Right hindlimb (tissue), 1 donor: ENCODE data around the gene GPC6.
"Not testable (repeated sequence)": the region's sequence is repeated elsewhere in the genome, so short reads cannot be mapped to it uniquely, and the experiment has no call there.

Experiments used
- DNase-seq: peaks from one replicate; pipeline ENCODE4 v3.0.0-alpha.2; 2018

Gene GPC6

DNA sequence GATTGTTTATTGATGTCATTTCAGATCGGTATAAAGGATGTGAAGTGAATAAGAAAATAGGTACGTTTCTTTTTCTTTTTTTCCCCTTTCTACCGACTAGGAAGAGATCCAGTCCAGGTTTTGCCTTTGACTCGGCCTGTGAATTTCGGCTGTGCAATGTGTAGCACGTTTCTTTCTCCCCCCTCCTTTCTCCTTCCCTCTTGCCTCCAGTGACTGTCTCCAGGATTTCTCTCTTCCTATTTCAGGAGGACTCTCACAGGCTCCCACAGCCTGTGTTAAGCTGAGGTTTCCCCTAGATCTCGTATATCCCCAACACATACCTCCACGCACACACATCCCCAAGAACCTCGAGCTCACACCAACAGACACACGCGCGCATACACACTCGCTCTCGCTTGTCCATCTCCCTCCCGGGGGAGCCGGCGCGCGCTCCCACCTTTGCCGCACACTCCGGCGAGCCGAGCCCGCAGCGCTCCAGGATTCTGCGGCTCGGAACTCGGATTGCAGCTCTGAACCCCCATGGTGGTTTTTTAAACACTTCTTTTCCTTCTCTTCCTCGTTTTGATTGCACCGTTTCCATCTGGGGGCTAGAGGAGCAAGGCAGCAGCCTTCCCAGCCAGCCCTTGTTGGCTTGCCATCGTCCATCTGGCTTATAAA, at the start of gene GPC6:
Gene GPC6, plus strand, starts transcription at position 185 of the 657 bp plus-strand sequence.
- DNase-seq: peak; percentile 83

DNA sequence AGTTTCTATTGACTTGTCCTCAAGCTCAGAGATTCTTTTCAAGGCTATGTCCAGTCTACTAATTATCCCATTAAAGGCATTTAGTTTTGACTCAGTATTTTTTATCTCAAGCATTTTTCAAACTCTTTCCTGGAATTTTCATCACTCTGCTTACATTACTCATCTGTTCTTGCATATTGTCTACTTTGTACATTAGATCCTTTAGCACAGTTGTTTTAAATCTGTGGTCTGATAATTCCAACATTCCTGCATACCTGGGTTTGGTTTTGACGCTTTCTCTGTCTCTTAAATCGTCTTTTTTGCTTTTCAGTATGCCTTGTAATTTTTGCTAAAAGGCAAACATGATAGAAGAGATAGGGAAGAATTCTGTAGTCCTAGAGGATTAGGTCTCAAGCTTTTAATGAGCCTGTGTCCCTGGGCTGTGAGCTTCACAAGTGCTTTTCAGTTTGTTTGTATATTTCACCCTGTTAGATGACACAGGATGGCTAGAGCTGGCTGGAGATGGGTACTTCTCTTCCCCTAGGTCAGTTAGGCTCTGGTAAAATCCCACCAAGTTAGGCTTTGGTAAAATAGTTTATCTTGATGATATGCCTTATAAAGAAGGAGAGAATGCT, 46.1 kb upstream of the GPC6 start:
- DNase-seq: no peak

DNA sequence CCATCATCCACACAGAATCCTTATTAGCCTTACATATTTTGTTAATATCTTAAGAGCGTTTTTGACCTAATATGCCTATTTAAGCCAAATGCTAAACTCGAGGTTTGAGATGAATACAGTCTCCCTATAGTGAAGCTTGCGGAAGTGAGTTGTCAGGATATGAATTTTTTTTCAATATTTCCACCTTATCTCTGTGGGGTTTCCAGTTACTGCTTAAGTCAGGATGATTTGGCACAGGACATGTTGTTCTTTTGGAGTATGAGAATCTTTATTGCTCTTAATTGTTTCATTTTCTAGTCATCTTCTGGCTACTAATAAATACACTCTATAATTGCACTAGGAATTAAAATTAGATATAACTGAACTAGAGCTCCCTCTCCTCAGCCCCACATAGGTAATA, 44.2 kb upstream of the GPC6 start:
- DNase-seq: no peak

DNA sequence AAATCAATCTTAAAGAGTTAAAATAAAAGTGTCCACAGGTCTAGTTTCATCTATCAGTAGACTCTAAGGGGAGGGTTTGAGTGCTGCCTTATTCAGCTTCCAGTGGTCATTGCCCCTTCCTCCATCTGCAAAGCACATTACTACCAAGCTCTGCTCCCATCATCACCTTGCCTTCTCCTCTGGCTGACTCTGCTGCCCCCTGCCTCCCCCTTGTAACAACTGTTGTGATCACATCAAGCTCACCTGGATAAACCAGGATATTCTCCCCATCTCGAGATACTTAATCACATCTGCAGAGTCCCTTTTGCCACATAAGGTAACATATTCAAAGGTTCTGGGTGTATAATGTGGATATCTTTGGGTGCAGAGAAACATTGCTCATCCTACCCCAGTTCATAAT, 43.3 kb upstream of the GPC6 start:
- DNase-seq: no peak

DNA sequence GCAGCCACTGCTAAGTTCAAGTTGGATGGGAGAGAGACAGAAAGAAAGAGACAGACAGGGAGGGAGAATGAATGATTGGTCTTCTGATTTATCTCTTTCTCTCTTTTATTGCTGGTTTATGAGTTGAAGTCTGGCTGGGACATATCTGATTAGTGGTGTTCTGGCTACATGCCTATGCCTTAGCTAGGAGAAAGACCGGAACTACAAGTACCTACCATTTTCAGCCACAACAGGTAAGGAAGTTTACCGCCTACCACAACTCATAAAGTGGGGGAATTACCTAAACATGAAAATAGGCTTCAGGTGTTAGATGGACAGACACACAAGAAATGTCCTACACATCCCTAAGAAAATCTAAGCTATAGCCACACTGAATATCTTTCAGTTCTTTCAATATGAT, 36.6 kb upstream of the GPC6 start:
- DNase-seq: no peak

DNA sequence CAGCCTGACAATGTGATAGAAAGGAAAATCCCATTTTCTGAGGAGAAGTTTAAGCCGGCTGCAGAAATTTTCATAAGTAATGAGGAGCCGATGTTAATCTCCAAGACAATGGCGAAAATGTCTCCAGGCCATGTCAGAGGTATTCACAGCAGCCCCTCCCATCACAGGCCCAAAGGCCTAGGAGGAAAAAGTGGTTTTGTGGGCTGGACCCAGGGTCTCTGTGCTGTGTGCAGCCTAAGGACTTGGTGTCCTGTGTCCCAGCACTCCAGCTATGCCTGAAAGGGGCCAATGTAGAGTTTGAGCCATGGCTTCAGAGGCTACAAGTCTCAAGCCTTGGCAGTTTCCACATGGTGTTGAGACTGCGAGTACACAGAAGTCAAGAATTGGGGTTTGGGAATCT, 32.9 kb upstream of the GPC6 start:
- no peak for DNase-seq

DNA sequence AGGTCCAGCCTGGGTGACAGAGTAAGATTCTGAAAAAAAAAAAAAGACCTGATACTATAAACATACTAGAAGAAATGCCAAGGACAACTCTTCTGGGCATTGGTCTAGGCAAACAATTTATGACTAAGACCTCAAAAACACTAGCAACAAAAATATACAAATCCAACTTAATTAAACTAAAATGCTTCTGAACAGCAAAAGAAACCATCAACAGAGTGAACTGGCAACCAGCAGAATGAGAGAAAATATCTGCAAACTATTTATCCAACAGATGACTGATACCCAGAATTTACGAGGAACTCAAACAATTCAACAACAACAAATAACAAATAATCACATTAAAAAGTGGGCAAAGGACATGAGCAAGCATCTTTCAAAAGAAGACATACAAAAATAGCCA, 26.8 kb upstream of the GPC6 start:
- DNase-seq: no peak

DNA sequence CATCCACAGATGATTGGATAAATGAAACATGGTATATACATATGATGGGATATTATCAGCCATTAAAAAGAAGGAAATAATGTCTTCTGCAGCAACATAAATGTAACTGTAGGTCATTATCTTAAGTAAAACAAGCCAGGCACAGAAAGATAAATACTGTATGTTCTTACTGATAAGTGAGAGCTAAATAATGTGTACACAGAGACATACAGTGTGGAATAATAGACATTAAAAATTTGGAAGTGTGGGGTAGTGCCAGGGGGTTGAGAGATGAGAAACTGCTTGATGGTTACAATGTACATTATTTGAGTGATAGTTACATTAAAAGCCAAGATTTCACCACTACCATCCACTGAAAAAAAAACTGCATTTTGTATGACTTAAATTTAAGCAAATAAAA, 26.0 kb upstream of the GPC6 start:
- DNase-seq: no peak

DNA sequence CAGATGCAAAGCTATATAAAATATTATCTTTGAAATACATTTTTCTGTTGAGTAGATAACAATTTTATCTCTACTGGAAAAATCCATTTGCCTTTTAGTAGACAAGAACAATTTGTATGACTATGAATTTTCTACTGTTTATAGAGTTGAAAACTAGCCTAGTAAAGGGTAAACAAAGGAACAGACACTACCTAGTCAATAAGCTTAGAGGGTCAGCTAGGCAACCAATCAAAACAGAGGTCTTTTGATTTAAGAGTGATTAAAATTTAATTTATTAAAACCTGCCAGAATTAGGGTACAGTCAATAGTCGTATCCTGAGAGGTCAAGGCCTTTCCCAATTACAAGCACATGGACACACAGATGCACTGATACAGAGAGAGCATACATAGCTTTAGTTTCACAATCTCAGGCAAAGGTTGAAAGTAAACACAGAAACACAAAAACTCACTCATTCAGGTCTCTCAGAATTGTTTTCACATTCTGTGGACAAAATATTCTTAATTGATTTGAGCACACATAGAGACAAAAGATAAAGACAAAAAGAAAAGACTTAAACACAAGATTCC, 24.5 kb upstream of the GPC6 start:
- no peak for DNase-seq

DNA sequence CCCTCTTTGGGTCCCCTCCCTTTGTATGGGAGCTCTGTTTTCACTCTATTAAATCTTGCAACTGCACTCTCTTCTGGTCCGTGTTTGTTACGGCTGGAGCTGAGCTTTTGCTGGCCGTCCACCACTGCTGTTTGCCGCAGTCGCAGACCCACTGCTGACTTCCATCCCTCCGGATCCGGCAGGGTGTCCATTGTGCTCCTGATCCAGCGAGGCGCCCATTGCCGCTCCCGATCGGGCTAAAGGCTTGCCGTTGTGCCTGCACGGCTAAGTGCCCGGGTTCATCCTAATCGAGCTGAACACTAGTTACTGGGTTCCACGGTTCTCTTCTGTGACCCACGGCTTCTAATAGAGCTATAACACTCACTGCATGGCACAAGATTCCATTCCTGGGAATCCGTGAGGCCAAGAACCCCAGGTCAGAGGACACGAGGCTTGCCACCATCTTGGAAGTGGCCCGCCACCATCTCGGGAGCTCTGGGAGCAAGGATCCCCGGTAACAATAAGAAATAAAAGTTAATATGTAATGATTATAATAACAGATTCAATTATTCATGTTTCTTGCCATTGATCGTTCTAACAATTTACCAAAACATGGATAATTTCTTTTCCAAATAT, 19.7 kb upstream of the GPC6 start:
- DNase-seq: not testable (repeated sequence)

DNA sequence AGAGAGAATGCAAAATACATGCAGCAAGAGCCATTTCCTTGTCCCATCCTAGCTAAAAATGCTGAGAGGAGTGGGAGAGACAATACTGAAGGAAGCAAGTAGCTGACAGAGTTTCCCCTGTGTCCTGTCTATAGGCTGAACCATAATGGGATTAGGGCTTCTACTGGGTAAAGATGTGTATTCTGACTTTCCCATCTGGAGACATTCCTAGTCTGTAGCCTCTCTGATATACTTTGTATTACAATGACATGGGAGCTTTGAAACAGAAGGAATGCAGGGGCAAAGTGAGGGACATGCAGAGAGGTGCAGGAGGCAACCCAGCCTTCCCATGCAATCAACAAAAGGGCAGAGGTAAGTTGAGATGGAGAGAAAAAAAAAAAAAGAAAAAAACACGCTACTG, 10.5 kb upstream of the GPC6 start:
- no peak for DNase-seq

DNA sequence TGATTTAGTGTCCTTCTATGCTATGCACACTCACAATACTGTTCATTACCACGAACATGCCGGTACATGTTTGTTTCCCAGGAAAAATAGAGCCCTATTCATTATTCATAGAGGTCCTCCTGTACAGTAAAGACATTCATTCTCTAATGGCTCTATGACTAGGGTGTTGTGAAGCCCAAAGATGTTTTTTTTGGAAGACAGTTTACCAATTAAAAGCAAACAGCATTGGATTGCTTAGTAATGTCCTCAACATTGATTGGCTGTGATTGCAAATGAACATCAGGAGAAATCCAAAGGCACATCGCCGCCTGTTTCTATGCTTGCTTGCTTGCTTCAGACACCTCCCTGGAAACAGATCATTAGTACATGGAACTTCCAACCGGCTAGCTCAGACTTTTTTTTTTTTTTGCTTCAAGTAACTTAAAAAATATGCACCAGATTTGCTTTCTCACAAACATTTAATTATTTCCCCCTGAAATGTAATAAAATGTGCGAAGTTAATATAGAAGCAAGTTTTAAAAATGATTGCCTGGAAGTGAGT, 8.8 kb upstream of the GPC6 start:
- DNase-seq: no peak

DNA sequence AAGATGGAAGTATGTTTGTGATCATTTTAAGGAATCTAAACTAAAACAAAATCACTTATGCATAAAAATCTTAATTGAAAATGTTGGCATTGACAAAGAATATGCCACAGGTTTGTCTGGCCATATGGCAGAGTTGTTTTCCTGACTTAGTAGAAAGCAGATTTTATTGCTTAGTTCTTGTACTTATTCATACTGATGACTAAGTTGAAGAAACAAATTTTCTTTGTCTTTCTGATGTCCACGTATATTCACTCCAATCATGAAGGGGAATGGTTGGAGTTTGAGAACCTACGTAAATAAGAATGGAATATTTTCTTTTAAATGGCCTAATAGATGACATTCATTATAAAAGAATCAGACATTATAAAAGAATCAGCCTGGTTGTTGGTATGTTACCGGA, 8.0 kb upstream of the GPC6 start:
- DNase-seq: no peak

DNA sequence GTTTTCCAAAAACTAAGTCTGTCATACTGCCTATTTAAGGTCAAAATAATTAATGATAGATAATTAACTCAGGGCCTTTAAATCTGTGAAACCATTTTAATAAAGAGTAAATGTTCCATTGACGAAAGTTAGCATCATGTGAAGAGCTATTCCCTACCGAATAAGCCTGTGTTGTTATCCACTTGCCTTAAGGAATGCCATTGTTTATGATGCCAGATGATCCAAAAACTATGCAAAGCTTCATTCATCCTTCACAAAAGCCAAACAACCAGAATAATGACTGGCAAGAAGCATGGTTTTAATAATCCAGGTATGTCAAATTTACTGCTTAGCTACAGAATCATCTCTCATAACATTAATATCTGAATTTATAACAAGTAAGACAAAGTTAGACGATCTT, 6.5 kb upstream of the GPC6 start:
- DNase-seq: no peak

DNA sequence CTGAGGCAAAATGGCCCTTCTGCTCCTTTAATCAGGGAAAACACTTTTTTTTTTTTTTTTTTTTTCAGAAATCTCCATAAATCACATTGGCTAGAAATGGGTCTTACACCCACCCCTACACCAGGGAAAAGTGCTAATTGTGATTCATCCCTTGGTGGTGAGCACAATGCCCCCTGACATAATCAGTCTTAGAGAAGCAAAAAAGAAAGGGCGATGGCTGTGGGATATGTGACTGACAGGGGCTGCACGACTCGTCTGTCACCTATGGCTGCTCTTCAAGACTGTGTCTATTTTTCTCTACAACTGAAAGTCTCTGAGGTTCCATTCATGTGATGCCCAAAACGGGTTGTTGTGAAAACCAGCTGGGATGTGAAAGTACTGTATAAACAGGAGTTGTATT, 3.6 kb upstream of the GPC6 start:
- DNase-seq: no peak

DNA sequence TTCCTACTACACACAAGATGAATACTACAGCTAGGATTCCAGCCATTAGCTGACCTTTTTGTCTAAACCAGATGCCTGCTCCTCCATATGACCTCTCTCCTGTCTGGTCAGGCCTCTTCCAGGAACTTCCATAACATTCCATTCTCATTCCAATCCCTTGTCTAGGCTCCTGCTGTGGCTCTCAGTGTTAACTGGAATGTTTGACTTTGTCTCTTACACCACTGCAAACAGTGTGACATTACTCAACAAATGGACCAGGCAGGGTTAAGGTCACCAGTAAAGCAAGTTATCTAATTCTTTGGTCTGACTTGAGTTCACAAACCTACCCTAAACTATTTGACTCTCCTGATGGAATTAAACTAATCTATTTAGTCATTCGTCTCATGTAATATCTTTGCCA, 2.1 kb upstream of the GPC6 start:
- no peak for DNase-seq

DNA sequence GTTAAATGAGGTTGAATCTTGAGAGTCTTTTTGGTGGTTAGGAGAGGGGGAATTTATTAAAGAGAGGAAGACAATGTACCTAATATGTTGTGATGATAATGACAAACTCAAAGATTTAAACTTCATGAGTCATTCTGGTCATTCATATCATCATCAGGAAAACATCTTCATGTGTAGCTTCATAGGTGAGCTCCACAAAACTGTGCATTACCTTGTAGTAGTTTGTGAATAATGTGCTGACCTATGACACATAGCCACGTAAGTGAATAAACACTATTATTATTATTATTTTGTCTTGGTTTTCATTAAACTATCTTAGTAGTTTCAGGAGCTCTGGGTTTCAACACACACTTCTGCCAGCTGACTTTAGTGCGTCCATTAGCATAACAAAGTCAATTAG, 997 bp upstream of the GPC6 start:
- no peak for DNase-seq

DNA sequence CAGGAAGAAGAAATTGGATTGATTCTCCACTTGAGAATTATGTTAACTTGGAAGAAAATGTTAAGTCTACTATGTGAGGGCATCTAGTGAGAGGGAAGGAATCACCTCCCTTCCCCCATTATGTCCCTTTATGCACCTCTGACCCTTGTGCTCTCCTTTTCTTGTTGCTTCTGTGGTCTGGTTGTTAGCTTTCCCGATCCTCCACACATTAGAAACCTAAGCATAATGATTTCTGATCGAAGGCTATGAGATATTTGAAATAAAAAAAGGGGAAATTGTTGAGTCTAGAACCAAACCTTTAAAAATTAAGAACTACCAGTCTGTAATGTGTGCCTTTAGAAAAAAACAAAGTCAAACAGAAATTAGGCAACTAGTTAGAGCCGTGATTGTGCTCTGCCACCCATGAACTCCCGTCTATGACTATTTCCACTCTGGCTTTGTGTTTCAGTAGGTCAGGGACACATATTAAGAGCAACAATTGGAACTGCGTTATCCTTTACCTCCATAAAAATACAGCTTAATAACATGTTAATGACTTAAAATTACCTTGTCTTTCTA, 463 bp upstream of the GPC6 start:
- no peak for DNase-seq

DNA sequence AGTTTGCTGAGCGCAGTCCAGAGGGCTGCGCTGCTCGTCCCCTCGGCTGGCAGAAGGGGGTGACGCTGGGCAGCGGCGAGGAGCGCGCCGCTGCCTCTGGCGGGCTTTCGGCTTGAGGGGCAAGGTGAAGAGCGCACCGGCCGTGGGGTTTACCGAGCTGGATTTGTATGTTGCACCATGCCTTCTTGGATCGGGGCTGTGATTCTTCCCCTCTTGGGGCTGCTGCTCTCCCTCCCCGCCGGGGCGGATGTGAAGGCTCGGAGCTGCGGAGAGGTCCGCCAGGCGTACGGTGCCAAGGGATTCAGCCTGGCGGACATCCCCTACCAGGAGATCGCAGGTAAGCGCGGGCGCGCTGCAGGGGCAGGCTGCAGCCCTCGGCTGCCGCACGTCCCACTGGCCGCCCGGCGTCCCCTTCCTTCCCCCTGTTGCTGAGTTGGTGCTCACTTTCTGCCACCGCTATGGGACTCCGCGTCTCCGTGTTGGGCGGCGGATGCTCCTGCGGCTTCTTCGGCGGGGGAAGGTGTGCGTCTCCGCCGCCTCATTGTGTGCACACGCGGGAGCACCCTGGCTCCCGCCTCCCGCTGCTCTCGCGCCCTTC, 772 bp downstream of the GPC6 start:
- peak; percentile 69 for DNase-seq

DNA sequence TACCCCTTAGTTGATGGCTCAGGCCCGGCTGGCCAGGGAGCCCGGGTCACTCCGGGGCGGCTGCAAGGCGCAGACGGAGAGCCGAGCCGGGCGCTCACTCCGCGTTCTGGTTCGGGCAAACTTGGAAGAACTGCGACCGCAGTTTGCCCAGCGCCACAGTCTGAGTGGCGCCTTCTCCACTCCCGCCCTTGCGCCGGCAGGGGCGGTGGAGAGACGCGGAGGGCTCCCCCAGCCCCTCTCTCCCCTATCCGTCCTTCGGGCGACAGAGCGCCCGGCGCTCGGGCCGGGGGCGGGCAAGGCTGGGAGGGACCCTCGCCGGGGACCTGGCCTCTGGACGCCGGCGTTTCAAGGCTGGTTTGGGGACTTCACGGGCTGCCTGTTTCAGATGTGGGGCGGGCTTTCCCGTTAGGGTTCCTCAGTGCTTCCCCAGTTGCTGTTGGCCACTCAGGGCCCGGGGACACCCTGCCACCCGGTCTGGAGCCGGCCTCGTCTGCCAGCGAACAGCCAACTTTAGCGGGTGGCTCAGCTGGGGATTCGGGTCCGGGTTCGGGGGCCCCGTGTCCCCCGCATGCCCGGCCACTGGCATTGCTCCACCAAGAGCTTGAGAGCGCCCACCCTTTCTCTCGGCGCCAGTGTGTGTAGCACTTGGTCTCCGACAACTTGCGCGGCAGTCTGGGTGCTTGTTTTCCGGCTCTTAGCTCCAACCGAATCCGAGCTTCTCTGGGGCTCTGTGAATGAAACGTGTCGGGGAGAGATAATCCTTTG, 1.5 kb downstream of the GPC6 start:
- peak; percentile 92 for DNase-seq

DNA sequence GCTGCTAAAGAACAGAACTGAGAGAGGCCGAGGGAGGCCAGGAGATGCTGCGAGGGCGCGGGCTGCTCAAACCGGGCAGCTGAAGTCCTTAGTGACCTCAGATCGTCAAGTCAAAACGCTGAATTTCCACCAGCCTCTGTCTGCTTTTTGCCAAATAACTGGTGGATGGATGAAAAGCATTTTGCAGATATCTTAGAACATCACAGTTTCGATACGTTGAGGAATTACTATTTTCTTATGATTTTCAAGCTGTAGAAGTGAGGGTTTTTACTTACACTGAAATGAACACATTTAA, 2.0 kb downstream of the GPC6 start:
- no peak for DNase-seq

DNA sequence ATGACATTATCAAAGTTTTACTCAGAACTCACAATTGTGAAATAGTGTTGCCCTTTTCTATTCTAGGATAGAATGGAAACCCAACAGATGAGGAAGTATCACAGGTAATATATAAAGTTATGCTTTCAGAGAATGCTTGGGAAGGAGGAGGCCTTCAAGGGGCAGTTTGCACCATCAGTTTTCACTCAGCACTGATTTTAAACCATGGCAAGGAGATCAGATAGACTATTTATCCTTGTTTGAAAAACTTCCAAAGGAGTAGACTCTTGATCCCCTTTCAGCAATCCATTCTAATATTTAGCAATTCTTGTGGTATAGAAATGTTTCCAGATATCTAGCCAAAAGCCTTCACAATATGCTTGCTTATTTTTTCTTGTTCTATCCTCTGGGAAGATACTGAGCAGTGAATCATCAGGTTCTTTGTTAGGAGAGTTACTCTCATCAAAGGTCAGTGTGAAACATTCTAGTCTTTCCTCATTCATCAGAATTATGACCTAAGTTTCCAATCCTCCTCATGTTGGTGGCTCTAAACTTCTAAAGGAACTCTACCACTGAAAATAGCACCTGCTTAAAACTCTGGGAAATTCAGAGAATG, 3.8 kb downstream of the GPC6 start:
- no peak for DNase-seq
